Naive B cell (primary cell): ENCODE data around the gene ZNF175. TPM values are rescaled to one million over a fixed set of nuclear protein-coding genes. Genes with fewer than 3 reads are reported as not detected.
A peak's percentile ranks its signal among the peaks of the same experiment; 100 is the strongest.

Source experiments
- ATAC-seq, 2 donors: fragments of 150-1000 bp; cut with Tn5 transposase; 2 replicates each; pipeline ENCODE4 v1.10.0; 2021; ENCODE audit warnings: low read depth in 2 of 2, mild to moderate bottlenecking in 2 of 2, moderate library complexity in 2 of 2
- DNase-seq: peaks from one replicate; pipeline ENCODE4 v3.0.0; 2022
- H3K27ac Mint-ChIP-seq, 6 donors: one replicate each; pipeline ENCODE4 v1.8.0; 2020 to 2022; ENCODE audit warnings: mild to moderate bottlenecking in 6 of 6, mixed read lengths in 6 of 6, moderate library complexity in 5 of 6, inconsistent platforms in 2 of 6
- H3K27me3 Mint-ChIP-seq, 3 donors: one replicate each; pipeline ENCODE4 v1.8.0; 2021 to 2022; ENCODE audit warnings: mixed read lengths in 3 of 3, mild to moderate bottlenecking in 1 of 3
- H3K36me3 Mint-ChIP-seq, 2 donors: one replicate each; pipeline ENCODE4 v1.8.0; 2020 to 2022; ENCODE audit warnings: mixed read lengths in 2 of 2, inconsistent platforms in 1 of 2, mild to moderate bottlenecking in 1 of 2
- H3K4me1 Mint-ChIP-seq, 3 donors: one replicate each; pipeline ENCODE4 v1.8.0; 2020 to 2022; ENCODE audit warnings: mixed read lengths in 3 of 3, inconsistent platforms in 1 of 3, mild to moderate bottlenecking in 1 of 3, moderate library complexity in 1 of 3
- H3K4me3 Mint-ChIP-seq, 8 donors: one replicate each; pipeline ENCODE4 v1.8.0; 2020 to 2022; ENCODE audit warnings: mild to moderate bottlenecking in 8 of 8, mixed read lengths in 8 of 8, moderate library complexity in 8 of 8, inconsistent platforms in 2 of 8
- H3K9me3 Mint-ChIP-seq, 7 donors: one replicate each; pipeline ENCODE4 v1.8.0; 2020 to 2022; ENCODE audit warnings: mixed read lengths in 7 of 7, mild to moderate bottlenecking in 5 of 7, inconsistent platforms in 2 of 7, moderate library complexity in 1 of 7
- polyA plus RNA-seq, 6 donors: library from polyadenylated mRNA; unstranded; fragments of 300-500 nt; fragmentation: Illumina TruSeq; gene quantifications; one replicate each; pipeline ENCODE4 v1.2.3, GENCODE V29; 2021; ENCODE audit warnings: low read depth in 6 of 6

ZNF175 gene
- polyA plus RNA-seq, 6 donors from 2014 or later = 0.94 to 5.1 (median 3.1) TPM

DNA sequence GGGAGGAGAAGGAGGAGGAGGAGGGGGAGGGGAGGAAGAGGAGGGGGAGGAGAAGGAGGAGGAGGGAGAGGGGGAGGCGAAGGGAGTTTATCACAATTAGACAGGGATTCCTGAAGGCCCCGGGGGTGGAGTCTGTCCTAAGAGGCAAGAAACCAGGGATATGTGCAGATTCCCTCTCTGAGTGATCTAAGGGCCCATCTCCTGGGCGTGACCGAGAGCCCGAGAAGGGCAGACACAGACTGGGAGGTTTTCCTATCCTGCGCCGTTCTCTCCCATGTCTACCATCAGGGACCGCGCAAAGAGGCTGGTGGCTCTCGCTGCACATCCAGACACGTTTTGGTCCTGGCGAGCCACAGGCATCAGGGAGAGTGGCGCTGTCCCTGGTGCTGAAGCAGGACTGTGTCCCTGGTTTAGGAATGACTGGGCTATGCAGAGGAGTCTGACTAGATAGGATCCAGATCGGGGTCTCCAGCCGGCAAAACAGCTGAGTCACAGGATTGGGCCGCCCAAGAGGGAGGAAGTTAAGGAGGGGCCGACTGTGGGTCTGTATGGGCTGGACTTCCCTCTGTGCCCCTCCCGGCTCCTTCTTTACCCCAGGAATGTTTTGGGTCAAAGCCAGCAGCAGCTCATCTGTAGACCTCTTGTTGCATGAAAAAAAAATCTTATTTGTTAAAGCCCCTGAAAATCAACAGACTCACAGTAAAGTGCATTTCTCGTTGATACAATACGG, 17.9 kb upstream of the ZNF175 start:
- Mint-ChIP-seq H3K36me3 (peaks cover 0 to 11% of the 10 kb centered on the region in 2 donors), H3K4me1 (peaks cover 51 to 72% (median 61%) of the 10 kb centered on the region in 3 donors), H3K9me3 (peaks cover 0 to 7% (median 0%) of the 10 kb centered on the region in 7 donors), H3K4me3 (peak overlapping the region; percentile 85 to 99 (median 94)), H3K27me3 (peaks cover 0 to 3% (median 0%) of the 10 kb centered on the region in 3 donors), H3K27ac (peak overlapping the region in 2 of 6 donors; percentile 85 to 97)
- ATAC-seq = no peak
- DNase-seq = no peak

DNA sequence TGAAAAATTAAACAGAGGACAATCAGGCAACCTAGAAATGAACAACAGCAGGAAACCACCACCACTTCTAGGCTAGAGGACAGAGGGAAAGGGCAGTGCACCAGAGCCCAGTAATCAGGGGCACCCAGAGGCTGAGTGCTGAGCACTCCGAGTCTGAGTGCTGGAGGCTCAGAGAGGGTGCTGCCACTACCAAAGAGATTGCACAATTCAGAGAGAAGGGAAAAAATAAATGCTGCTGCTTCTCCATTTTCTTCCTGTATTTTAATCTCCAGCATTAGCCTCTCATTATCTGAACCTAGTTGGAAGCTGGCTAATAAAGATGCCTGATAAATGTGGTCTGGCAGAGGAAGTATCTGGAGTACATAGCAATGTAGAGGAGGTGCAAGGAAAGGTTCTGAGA, 11.8 kb upstream of the ZNF175 start:
- peaks cover 15 to 49% (median 18%) of the 10 kb centered on the region in 3 donors for H3K4me1 Mint-ChIP-seq

DNA sequence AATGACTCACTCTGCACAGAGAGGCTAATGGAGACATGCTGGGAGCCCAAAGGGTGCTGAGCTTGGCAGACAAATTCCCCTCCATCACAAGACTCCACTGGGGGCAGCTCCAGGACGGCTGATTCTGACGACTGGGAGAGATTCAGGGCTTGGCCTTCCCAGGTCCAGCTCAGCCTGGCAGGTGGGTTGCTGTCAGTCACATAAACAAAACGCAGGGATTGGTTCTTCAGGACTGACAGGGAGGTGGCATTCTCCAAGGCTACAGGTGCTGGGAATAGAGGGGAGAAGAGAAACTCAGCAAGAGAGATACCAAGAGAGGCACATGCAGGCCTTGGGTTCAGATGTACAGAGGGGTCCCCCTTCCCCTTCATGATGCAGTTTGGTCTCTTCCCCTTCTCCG, 10.7 kb upstream of the ZNF175 start:
- peaks cover 25 to 52% (median 25%) of the 10 kb centered on the region in 3 donors for H3K4me1 Mint-ChIP-seq
- no peak overlapping the region for H3K4me3 Mint-ChIP-seq
- H3K9me3 Mint-ChIP-seq = peaks cover 0 to 5% (median 0%) of the 10 kb centered on the region in 7 donors
- H3K27me3 Mint-ChIP-seq = peaks cover 6 to 28% (median 13%) of the 10 kb centered on the region in 3 donors
- no peak for ATAC-seq
- DNase-seq = no peak
- H3K27ac Mint-ChIP-seq = peak overlapping the region in 1 of 6 donors; percentile 81
- H3K36me3 Mint-ChIP-seq = peaks cover 0 to 10% of the 10 kb centered on the region in 2 donors

More for the DNA sequence above, 11.8 kb upstream of the ZNF175 start:
- peaks cover 0 to 10% of the 10 kb centered on the region in 2 donors for H3K36me3 Mint-ChIP-seq
- peaks cover 0 to 6% (median 0%) of the 10 kb centered on the region in 7 donors for H3K9me3 Mint-ChIP-seq
- ATAC-seq (no peak), DNase-seq (no peak)
- no peak overlapping the region for H3K27ac Mint-ChIP-seq
- no peak overlapping the region for H3K4me3 Mint-ChIP-seq
- H3K27me3 Mint-ChIP-seq = peaks cover 3 to 28% (median 13%) of the 10 kb centered on the region in 3 donors

DNA sequence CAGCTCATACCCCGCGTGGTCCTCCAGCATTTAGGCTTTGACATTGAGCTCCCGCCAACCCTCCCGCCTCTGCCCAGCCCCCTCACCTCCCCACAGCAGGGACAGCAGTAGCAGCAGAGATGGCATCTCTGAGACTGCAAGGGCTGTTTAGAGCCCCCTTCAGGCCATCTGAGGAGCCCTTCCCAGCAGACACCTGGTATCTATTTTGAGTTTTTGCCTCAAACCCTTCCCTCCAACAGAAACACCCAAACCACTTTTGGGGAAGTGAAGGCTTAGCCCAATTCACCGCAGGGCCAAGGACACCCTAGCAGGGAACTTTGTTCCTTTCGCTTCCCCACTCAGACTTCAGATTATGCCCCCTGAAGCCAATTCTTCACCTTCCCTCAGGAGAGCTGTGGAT, 6.3 kb upstream of the ZNF175 start:
- peaks cover 22 to 39% (median 30%) of the 10 kb centered on the region in 3 donors for H3K4me1 Mint-ChIP-seq
- H3K9me3 Mint-ChIP-seq = peaks cover 0 to 4% (median 0%) of the 10 kb centered on the region in 7 donors
- DNase-seq (no peak), ATAC-seq (peak; percentile 71 to 83)
- peaks cover 3 to 15% (median 5%) of the 10 kb centered on the region in 3 donors for H3K27me3 Mint-ChIP-seq
- no peaks in the 10 kb centered on the region for H3K36me3 Mint-ChIP-seq
- H3K27ac Mint-ChIP-seq = peak overlapping the region in 2 of 6 donors; percentile 78 to 87
- peak overlapping the region in 5 of 8 donors; percentile 3 to 77 (median 32) for H3K4me3 Mint-ChIP-seq

DNA sequence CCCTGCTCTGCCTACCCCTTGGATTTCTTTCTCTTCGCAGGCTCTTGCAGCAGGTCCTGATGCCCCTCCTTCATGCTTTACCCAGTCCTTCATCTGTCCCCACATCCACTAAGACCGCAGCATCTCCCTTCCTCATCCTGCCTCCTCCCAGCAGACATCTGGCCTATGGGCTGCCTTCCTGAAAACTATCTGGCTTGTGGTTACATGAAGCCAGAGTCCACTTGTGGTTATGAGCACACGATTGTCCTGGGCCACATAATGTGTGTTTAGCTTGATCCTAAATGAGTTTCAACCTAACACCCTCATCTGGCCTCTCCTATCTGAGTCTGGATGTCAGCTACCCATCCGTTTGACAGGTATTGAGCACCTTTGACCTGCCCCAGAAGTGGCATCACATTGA, 5.5 kb upstream of the ZNF175 start:
- Mint-ChIP-seq H3K27me3 (peaks cover 0 to 7% (median 3%) of the 10 kb centered on the region in 3 donors), H3K4me3 (peak overlapping the region in 4 of 8 donors; percentile 3 to 76 (median 26)), H3K27ac (peak overlapping the region in 2 of 6 donors; percentile 65 to 71), H3K36me3 (no peaks in the 10 kb centered on the region), H3K4me1 (peaks cover 22 to 34% (median 32%) of the 10 kb centered on the region in 3 donors), H3K9me3 (peaks cover 0 to 4% (median 0%) of the 10 kb centered on the region in 7 donors)
- DNase-seq = no peak
- ATAC-seq = no peak

DNA sequence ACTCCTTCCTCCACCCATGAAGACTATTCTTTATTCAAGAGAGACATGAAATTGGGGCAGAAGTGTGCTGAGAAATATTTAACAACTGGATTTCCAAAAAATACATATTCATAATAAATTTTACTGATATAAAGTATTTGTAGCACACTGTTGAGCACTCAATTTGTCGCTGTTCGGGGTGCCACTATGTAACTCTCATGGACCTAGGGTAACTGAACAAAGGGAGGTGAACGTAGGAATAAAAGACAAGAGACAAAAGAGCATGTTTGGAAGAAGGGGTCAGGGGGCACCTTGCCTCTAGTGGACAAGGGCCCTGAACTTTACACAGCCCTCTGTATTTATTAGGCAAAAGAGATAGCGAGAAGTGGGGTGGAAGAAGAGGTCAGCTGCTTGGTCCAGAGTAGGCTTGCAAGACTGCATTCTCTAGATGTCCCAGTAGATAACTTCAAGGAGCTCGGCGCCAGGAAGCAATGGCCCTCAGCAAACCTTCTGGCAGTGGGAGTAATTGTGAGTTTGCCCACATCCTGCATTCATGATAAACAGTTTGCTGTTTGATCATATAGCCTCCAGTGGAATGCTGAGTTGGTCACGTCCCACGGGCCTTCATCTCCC, 4.5 kb upstream of the ZNF175 start:
- no peaks in the 10 kb centered on the region for H3K9me3 Mint-ChIP-seq
- H3K36me3 Mint-ChIP-seq = no peaks in the 10 kb centered on the region
- ATAC-seq (no peak), DNase-seq (no peak)
- peaks cover 0 to 3% (median 0%) of the 10 kb centered on the region in 3 donors for H3K27me3 Mint-ChIP-seq
- H3K4me3 Mint-ChIP-seq = peak overlapping the region in 1 of 8 donors; percentile 58
- H3K4me1 Mint-ChIP-seq = peaks cover 26 to 41% (median 38%) of the 10 kb centered on the region in 3 donors
- H3K27ac Mint-ChIP-seq = no peak overlapping the region

DNA sequence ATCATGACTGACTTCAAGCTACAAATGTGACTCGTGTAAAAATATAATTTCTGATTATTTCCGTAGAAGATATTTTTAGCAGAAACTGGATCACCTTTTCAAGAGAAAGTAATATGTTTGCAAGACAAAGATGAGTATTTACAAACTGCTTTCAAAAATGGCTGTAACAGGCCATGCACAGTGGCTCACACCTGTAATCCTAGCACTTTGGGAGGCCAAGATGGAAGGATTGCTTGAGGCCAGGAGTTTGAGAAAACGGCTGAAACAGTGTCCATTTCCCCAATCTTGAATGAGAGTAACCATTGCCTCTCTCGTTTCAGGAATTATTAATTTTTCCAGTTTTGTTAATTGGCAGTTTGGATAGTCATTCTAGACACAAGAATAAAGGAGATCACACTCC, 3.5 kb upstream of the ZNF175 start:
- Mint-ChIP-seq H3K9me3 (no peaks in the 10 kb centered on the region), H3K36me3 (no peaks in the 10 kb centered on the region), H3K27ac (no peak overlapping the region), H3K27me3 (peaks cover 0 to 3% (median 0%) of the 10 kb centered on the region in 3 donors), H3K4me3 (peak overlapping the region in 1 of 8 donors; percentile 15), H3K4me1 (peaks cover 35 to 51% (median 48%) of the 10 kb centered on the region in 3 donors)
- no peak for ATAC-seq
- DNase-seq = no peak

DNA sequence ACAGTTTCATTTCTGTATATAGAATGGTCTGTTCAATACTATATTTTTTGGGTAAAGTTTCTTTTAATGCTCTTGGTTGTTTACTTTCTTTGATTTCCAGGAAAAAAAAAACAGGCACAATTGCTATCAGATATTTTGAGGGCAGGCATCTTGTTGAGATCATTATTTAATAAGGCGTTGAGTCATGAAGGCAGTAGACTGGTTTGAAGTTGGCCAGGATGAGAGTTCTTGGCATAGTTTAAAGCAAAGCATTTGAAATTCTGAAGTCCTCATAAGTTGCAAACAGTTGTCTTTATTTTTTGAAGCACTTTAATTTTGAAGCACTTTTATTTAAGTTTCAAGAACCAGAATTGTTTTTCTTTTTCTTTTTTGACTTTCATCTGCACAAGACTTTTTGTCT, 2.6 kb upstream of the ZNF175 start:
- Mint-ChIP-seq H3K4me1 (peaks cover 35 to 54% (median 52%) of the 10 kb centered on the region in 3 donors), H3K4me3 (peak overlapping the region in 1 of 8 donors; percentile 63)
- no peak for ATAC-seq

DNA sequence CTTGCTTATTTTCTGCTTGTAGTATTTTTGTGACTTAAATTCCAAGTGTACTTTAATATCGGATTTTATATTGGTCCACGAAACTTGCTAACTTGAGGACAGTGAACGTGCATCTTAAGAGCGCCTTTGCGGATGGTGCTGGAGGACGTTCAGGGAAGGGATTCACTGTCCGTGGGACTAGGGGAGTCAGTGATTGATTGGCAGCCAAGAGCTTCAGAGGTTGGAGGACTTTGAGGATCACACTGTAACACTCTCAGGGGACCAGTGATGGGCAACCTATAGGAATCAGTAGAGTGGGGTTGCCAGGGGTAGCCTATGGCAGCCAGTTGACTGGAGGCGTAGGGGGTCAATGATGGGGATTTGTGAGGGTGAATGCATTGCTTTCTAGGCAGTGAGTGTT, 516 bp downstream of the ZNF175 start:
- peaks cover 21 to 40% (median 37%) of the 10 kb centered on the region in 3 donors for H3K4me1 Mint-ChIP-seq
- DNase-seq (no peak), ATAC-seq (no peak)
- H3K27me3 Mint-ChIP-seq = no peaks in the 10 kb centered on the region
- H3K9me3 Mint-ChIP-seq = no peaks in the 10 kb centered on the region
- H3K36me3 Mint-ChIP-seq = peaks cover 5 to 7% of the 10 kb centered on the region in 2 donors
- H3K4me3 Mint-ChIP-seq = peak overlapping the region; percentile 96 to 100 (median 98)
- H3K27ac Mint-ChIP-seq = peak overlapping the region in 5 of 6 donors; percentile 56 to 96 (median 82)

More for the DNA sequence above, 2.6 kb upstream of the ZNF175 start:
- Mint-ChIP-seq H3K9me3 (no peaks in the 10 kb centered on the region), H3K36me3 (no peaks in the 10 kb centered on the region), H3K27ac (no peak overlapping the region), H3K27me3 (peaks cover 0 to 3% (median 0%) of the 10 kb centered on the region in 3 donors)
- DNase-seq = no peak

DNA sequence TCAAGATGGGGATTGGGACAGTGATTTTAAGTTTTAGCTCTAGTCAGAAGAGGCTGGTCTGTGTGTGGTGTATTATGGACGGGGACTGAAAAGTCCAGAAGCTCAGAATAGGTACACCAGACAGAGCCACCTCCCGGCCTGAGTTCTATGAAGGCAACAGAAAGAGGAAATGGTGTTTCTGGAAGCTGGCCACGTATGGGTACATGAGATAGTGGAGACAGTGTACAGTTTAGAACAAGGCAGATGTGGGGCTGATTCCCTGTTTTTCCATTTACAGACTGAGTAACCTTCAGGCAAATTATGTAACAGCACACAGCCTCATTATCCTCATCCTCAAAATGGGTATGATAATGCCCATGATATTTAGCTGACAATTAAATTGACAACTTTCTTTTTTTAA, 1.3 kb downstream of the ZNF175 start:
- Mint-ChIP-seq H3K4me3 (peak overlapping the region; percentile 61 to 100 (median 98)), H3K9me3 (no peaks in the 10 kb centered on the region), H3K27me3 (no peaks in the 10 kb centered on the region), H3K36me3 (peaks cover 5 to 7% of the 10 kb centered on the region in 2 donors), H3K27ac (peak overlapping the region in 3 of 6 donors; percentile 15 to 90 (median 71)), H3K4me1 (peaks cover 21 to 43% (median 42%) of the 10 kb centered on the region in 3 donors)
- peak; percentile 70 to 73 for ATAC-seq
- no peak for DNase-seq

DNA sequence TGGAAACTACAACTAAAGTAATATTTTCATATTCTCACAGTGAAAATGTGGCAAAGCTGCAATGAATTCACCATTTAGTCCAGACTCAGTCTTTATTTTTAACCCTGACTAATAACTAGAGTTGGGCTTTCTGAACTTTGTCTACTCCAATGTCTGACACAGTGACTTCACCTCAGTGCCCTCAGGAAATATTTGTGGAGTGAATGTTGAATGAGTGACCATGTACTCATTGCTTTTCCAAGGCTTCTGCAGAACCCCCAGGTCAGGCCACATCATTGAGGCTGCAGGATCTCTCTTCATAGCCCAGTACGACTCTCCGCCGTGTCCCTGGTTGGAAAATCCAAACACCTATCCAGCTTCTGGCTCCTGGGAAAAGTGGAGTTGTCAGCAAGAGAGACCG, 1.8 kb downstream of the ZNF175 start:
- peaks cover 5 to 7% of the 10 kb centered on the region in 2 donors for H3K36me3 Mint-ChIP-seq
- peak overlapping the region in 2 of 8 donors; percentile 33 to 70 for H3K4me3 Mint-ChIP-seq
- peak overlapping the region in 1 of 6 donors; percentile 65 for H3K27ac Mint-ChIP-seq
- no peaks in the 10 kb centered on the region for H3K27me3 Mint-ChIP-seq
- DNase-seq = no peak
- no peaks in the 10 kb centered on the region for H3K9me3 Mint-ChIP-seq
- H3K4me1 Mint-ChIP-seq = peaks cover 21 to 43% (median 42%) of the 10 kb centered on the region in 3 donors
- no peak for ATAC-seq

DNA sequence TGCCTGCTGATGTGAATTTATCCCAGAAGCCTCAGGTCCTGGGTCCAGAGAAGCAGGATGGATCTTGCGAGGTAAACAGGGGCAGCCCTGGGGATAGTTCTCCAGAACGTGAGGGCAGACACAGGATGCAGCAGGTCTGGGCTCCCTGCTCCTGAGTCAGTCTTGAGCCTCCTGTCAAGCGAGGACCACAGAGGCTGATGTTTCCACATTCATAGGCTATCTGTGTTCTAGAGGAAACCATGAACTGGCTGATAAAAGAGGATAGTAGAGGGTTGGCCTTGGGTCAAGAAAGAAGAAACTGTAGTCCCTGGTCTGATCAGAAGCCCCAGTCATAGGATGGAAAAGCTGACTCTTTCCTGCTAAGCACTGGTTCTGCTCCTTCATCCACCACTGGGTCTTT, 2.2 kb downstream of the ZNF175 start:
- H3K9me3 Mint-ChIP-seq = no peaks in the 10 kb centered on the region
- peaks cover 21 to 43% (median 42%) of the 10 kb centered on the region in 3 donors for H3K4me1 Mint-ChIP-seq
- DNase-seq = no peak
- H3K36me3 Mint-ChIP-seq = peaks cover 5 to 7% of the 10 kb centered on the region in 2 donors
- ATAC-seq = no peak
- no peaks in the 10 kb centered on the region for H3K27me3 Mint-ChIP-seq
- peak overlapping the region in 4 of 8 donors; percentile 22 to 70 (median 37) for H3K4me3 Mint-ChIP-seq
- peak overlapping the region in 3 of 6 donors; percentile 42 to 88 (median 65) for H3K27ac Mint-ChIP-seq

DNA sequence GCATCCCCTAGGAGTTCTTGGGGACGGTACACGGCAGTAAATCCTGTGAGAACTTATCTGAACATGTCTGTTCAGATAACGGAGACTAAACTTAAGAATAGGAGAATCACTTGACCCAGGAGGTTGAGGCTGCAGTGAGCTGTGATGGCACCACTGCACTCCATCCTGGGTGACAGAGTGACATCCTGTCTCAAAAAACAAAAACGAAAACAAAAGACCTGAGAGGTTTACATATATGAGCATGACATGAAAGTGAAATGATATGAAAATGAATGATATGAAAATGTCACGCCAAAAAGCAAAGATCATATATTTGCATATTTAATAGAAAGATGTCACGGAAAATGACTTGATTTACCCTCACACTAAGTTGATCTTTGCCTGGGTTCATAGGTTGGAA, 5.8 kb downstream of the ZNF175 start:
- DNase-seq (no peak), ATAC-seq (no peak)
- Mint-ChIP-seq H3K9me3 (no peaks in the 10 kb centered on the region), H3K27ac (peak overlapping the region in 3 of 6 donors; percentile 22 to 82 (median 37)), H3K4me1 (peaks cover 14 to 36% (median 29%) of the 10 kb centered on the region in 3 donors), H3K27me3 (no peaks in the 10 kb centered on the region), H3K36me3 (peaks cover 23 to 27% of the 10 kb centered on the region in 2 donors), H3K4me3 (no peak overlapping the region)
